Erythroblast (primary cell): Measurements from ENCODE around the gene CA14.

Source experiments
- GATA1 ChIP-seq: IDR thresholded peaks from 2 replicates; pipeline ENCODE4 v1.6.1; 2011; ENCODE audit warnings: low read depth, mild to moderate bottlenecking, control low read depth, low read length, moderate library complexity
- POLR2A ChIP-seq: IDR thresholded peaks from 2 replicates; pipeline ENCODE4 v1.6.1; 2011; ENCODE audit warnings: mild to moderate bottlenecking, low read length

GRCh38 chr1:150210706-150211105 lies 46.9 kb upstream of the CA14 start:
- TF ChIP-seq POLR2A (no peak), GATA1 (no peak)
